ENCODE measurements around the gene AAGAB.

GRCh38 chr15:67185051-67185450, 69.4 kb downstream of the AAGAB start:
- TF ChIP-seq ZNF302 (tag by site-specific recombination; IDR thresholded peaks at IDR 0.05; ENCODE audit: low read depth) (no peak), CTCF (tag by site-specific recombination; IDR thresholded peaks at IDR 0.05) (no peak), ZNF830 (tag by site-specific recombination; IDR thresholded peaks at IDR 0.05; ENCODE audit: low read depth) (no peak), ZBTB8A (tag by site-specific recombination; IDR thresholded peaks at IDR 0.05) (no peak), ZNF629 (tag by site-specific recombination; IDR thresholded peaks at IDR 0.05) (no peak), IKZF3 (tag by site-specific recombination; IDR thresholded peaks at IDR 0.05) (no peak), ZBTB21 (tag by site-specific recombination; IDR thresholded peaks at IDR 0.05) (no peak), ZNF747 (tag by site-specific recombination; IDR thresholded peaks at IDR 0.05) (no peak), PRDM2 (tag by site-specific recombination; IDR thresholded peaks at IDR 0.05; ENCODE audit: borderline replicate concordance) (no peak), ZBTB11 (tag by site-specific recombination; conservative IDR thresholded peaks at IDR 0.05; ENCODE audit: low read depth) (no peak), ZSCAN5A (tag by site-specific recombination; IDR thresholded peaks at IDR 0.05) (no peak), REPIN1 (tag by site-specific recombination; IDR thresholded peaks at IDR 0.05; ENCODE audit: low read depth) (no peak)
